ENCODE measurements around the gene LRRC7. TPM values are rescaled to one million over a fixed set of nuclear protein-coding genes. Genes with fewer than 3 reads are reported as not detected.

The LRRC7 gene
- total RNA-seq, 3 donors from 2014 or later = not detected

GRCh38 chr1:69833536-69833935, 265.8 kb downstream of the LRRC7 start:
- Histone ChIP-seq H3K4me1 (no peaks in the 10 kb centered on the region), H3K27me3 (no peaks in the 10 kb centered on the region), H3K27ac (no peak overlapping the region), H3K36me3 (no peaks in the 10 kb centered on the region), H3K9me3 (no peaks in the 10 kb centered on the region), H3K4me3 (no peak overlapping the region)
- intact Hi-C loops (cut with DNase I; ENCODE audit: low total_unique reads) = no loop called here
- DNase-seq (ENCODE audit: low spot score in 2 of 2) = no peak
- TF ChIP-seq POLR2AphosphoS5 (IDR thresholded peaks at IDR 0.05) (no peak), CTCF (IDR thresholded peaks at IDR 0.05) (no peak), POLR2A (IDR thresholded peaks at IDR 0.05) (no peak)

GRCh38 chr1:69834336-69834735, 266.6 kb downstream of the LRRC7 start:
- no peak overlapping the region for H3K27ac ChIP-seq
- TF ChIP-seq POLR2AphosphoS5 (IDR thresholded peaks at IDR 0.05) (no peak), CTCF (IDR thresholded peaks at IDR 0.05) (no peak), POLR2A (IDR thresholded peaks at IDR 0.05) (no peak)
- no peaks in the 10 kb centered on the region for H3K27me3 ChIP-seq
- intact Hi-C loops (cut with DNase I; ENCODE audit: low total_unique reads) = no loop called here
- H3K9me3 ChIP-seq = no peaks in the 10 kb centered on the region
- no peak overlapping the region for H3K4me3 ChIP-seq
- H3K4me1 ChIP-seq = no peaks in the 10 kb centered on the region
- no peak for DNase-seq (ENCODE audit: low spot score in 2 of 2)
- H3K36me3 ChIP-seq = no peaks in the 10 kb centered on the region

GRCh38 chr1:69835955-69836354, 268.2 kb downstream of the LRRC7 start:
- intact Hi-C loops (cut with DNase I; ENCODE audit: low total_unique reads) = no loop called here
- DNase-seq (ENCODE audit: low spot score in 2 of 2) = no peak
- no peaks in the 10 kb centered on the region for H3K4me1 ChIP-seq
- no peak overlapping the region for H3K4me3 ChIP-seq
- no peaks in the 10 kb centered on the region for H3K27me3 ChIP-seq
- TF ChIP-seq POLR2AphosphoS5 (IDR thresholded peaks at IDR 0.05) = no peak
- H3K27ac ChIP-seq = no peak overlapping the region
- H3K36me3 ChIP-seq = no peaks in the 10 kb centered on the region
- H3K9me3 ChIP-seq = no peaks in the 10 kb centered on the region

- Histone ChIP-seq H3K9me3 (no peaks in the 10 kb centered on the region), H3K4me3 (no peak overlapping the region), H3K36me3 (no peaks in the 10 kb centered on the region), H3K27me3 (no peaks in the 10 kb centered on the region), H3K27ac (no peak overlapping the region), H3K4me1 (no peaks in the 10 kb centered on the region)
- DNase-seq (ENCODE audit: low spot score in 2 of 2) = no peak
- intact Hi-C loops (cut with DNase I; ENCODE audit: low total_unique reads) = no loop called here
- TF ChIP-seq CTCF (IDR thresholded peaks at IDR 0.05) (no peak), POLR2A (IDR thresholded peaks at IDR 0.05) (no peak), POLR2AphosphoS5 (IDR thresholded peaks at IDR 0.05) (no peak)
Measured at GRCh38 chr1:69836971-69837636, 269.4 kb downstream of the LRRC7 start.

DNA sequence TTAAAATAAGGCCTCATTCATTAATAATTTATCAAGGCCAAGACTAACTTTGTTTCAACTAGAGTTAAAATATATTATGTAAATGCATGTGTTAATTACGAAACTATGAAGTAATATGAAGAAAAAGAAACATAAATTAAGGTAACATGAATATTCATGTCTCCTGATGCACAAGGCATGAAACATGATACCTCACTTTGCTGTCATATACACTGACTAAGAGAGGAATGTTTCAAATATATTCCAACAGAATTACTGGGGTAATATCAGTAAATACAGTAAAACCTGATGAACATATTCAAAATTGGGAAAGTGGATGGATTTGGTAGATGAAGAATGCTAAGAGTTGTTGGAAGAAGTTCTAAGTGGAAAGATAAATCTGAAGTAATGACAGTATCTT, 274.6 kb downstream of the LRRC7 start:
- intact Hi-C loops (cut with DNase I; ENCODE audit: low total_unique reads) = no loop called here
- H3K36me3 ChIP-seq = no peaks in the 10 kb centered on the region
- no peak overlapping the region for H3K4me3 ChIP-seq
- H3K9me3 ChIP-seq = no peaks in the 10 kb centered on the region
- TF ChIP-seq POLR2AphosphoS5 (IDR thresholded peaks at IDR 0.05) (no peak), POLR2A (IDR thresholded peaks at IDR 0.05) (no peak), CTCF (IDR thresholded peaks at IDR 0.05) (no peak)
- no peaks in the 10 kb centered on the region for H3K27me3 ChIP-seq
- no peak overlapping the region for H3K27ac ChIP-seq
- no peak for DNase-seq (ENCODE audit: low spot score in 2 of 2)
- H3K4me1 ChIP-seq = no peaks in the 10 kb centered on the region

DNA sequence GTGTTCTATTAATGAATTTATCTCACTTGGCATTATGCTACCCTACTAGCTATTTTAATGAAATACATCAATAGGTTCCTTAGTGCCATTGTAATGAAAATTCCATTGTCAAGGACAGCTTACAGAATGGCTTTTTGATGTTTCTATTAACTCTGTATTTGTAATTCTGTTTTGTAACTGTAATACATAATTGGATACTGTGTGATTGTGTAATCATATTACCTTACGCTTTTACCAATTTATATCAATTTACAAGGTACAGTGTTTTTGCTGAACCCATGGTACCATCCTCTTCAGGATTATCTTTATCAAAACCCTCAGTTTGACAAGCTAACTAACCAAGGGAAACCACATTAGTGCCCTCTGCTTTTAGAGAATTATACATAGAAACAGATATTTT, 277.9 kb downstream of the LRRC7 start:
- intact Hi-C loops (cut with DNase I; ENCODE audit: low total_unique reads) = no loop called here
- DNase-seq (ENCODE audit: low spot score in 2 of 2) = no peak
- no peak overlapping the region for H3K27ac ChIP-seq
- H3K9me3 ChIP-seq = no peaks in the 10 kb centered on the region
- no peaks in the 10 kb centered on the region for H3K27me3 ChIP-seq
- H3K36me3 ChIP-seq = no peaks in the 10 kb centered on the region
- H3K4me1 ChIP-seq = no peaks in the 10 kb centered on the region
- TF ChIP-seq POLR2A (IDR thresholded peaks at IDR 0.05) (no peak), POLR2AphosphoS5 (IDR thresholded peaks at IDR 0.05) (no peak), CTCF (IDR thresholded peaks at IDR 0.05) (no peak)
- H3K4me3 ChIP-seq = no peak overlapping the region

Data from breast epithelium (tissue), 4 donors.